HG02981 (cell line): ENCODE results near the gene SRGAP3.
A peak's percentile ranks its signal among the peaks of the same experiment; 100 is the strongest.

ENCODE experiments used
- ATAC-seq: cut with Tn5 transposase; IDR thresholded peaks from one replicate; pipeline ENCODE4 v1.9.1; 2021; ENCODE audit warnings: mild to moderate bottlenecking, moderate library complexity; ENCODE audit not compliant: unreplicated experiment

Gene SRGAP3

DNA sequence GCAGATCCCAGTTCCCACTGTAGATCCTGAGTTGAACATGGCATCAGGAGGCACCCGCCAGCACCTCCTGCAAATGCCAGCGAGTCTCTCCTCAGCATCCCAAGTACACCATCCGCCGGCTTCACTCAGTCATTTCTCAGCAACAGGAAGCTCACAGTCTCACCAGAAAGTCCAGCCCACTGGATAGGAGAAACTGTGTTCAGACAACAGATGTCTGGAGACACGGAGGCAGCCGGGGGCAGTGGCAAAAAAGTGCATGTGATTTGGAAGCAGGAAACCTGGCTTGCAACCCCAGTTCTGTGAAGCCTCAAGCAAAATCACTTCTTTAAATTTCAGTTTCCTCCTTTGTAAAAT, 68.7 kb downstream of the SRGAP3 start:
- no peak for ATAC-seq

DNA sequence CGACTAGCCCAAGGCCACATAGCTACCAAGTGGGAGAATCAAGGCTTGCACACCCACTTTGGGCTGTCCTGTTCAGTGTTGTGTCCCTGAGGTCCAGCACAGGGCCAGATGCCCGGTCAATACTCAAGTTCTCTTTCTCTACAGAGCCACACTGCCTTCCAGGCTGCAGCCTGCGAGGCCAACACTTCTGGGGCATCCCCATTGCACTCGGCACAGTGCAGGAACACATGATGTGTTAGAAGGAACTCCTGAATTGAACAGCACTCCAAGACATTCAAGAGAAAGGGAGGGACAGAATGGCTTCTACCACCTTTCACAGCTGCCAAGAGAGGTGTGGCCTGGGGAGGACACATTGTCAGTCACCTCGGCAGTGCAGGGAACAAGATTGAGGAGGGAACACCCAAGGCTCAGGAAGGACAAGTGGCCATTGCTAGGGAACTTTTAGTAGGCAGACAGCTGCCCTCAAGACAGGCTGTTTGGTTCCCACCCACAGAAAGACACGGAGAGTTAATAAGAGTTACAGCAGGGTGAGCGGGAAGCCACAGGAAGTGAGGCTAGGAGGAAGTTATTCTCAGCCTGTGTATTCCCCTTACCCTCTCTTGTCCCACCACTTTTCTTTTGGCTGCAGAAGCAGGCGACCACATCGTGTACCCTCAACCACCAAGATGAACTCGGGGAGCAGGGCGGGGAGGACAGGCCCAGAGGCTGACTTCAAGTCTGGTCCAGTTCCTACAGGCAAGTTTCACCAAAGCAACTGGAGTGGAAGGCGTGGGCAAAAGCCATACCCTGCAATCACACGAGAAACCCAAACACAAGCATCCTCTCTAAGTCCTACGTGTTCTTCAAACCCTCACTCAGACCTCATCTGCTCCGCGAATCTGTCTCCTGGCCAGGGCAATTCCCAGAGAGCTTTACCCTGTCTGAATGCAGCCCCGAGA, 69.4 kb downstream of the SRGAP3 start:
- ATAC-seq = peak; percentile 52

DNA sequence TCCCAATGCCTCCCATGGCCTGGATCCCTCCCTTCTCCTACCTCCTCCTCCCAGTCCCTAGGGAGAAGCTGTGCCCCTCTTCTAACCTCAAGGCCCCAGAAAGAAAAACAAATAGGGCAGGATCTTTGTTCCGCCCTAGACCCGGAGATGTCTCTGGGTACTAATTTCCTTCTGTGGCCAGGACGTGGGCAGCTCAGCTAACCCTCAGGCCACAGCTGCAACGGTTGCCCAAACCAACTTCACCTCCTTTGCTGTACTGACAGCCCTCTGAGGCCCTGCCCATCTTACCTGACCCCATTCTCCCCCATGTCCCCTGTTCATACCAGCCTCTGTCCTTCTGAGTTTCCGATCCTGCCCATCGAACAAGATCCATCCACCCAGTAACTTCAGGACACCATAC, 70.7 kb downstream of the SRGAP3 start:
- ATAC-seq = no peak

DNA sequence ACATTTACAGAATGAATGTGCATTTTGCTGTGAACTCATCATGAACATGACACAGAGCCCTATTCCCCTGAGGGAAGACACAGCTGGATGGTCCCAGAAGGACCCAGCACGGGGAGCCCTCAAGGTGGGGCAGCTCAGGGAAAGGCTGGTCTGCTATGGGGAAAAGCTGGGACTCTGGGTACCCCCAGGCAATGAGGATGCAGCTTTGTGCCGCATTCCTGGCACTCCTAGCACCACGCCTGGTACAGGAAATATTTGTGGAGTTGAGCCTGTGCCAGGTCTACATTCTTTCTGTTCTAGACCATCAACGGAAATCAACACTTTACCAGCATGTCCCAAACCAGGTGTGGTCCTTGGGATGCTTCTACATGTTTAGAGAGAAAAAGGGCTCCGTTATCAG, 74.0 kb downstream of the SRGAP3 start:
- no peak for ATAC-seq

DNA sequence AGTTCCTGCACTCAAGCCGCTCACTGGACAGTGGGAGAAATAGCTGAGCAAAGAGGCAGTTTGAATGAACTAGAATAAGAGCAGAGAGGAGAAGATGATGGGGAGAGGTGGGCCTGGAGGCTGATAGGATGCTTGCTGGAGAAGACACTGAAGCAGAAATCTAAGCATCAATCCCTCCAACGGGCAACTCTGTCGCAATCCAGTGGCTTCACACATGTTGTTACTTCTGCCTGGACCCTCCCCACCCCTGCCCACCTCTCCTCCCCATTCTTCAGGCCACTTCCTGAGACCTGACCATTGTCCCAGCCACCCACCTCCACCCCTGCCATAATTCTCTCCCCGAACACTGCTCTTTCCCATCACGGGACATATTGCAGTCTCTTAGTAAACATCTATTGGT, 76.0 kb downstream of the SRGAP3 start:
- no peak for ATAC-seq

DNA sequence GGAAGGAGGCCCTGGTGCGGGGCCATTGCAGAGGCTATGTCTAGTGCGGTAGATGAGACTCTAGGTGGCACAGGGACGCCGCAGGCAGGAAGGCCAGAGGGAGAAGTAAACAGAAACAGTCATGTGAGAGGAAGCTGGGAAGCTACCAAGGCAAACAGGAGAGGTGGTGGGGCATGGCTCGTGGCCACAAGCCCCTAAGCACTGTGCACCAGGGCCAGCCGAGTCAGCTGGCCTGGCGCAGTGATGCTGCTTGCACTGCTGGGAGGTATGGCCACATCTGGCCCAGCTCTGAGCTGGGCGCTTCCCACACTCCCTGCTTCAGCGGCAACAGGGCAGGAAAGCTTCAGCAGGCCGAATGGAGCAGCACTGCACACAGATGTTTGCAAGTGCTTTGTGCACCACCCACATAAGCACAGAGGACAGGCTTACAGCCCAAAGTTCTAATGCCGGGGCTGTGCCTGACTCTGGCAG, 76.6 kb downstream of the SRGAP3 start:
- no peak for ATAC-seq

DNA sequence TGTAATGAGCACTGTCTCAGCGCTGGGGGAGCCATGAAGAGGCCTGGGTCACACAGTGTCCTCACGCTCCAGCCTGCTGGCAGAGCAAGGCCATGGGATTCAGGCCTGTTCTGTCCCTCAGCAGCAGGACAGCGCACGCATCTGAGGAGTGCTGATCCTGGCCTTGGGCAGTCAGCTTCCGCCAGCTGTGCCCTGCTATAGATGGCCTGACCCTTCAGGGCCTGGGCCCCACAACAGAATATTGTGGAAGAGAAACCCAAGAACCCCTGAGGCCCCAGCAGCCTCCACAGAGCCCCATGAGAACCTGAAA, 78.6 kb downstream of the SRGAP3 start:
- no peak for ATAC-seq

DNA sequence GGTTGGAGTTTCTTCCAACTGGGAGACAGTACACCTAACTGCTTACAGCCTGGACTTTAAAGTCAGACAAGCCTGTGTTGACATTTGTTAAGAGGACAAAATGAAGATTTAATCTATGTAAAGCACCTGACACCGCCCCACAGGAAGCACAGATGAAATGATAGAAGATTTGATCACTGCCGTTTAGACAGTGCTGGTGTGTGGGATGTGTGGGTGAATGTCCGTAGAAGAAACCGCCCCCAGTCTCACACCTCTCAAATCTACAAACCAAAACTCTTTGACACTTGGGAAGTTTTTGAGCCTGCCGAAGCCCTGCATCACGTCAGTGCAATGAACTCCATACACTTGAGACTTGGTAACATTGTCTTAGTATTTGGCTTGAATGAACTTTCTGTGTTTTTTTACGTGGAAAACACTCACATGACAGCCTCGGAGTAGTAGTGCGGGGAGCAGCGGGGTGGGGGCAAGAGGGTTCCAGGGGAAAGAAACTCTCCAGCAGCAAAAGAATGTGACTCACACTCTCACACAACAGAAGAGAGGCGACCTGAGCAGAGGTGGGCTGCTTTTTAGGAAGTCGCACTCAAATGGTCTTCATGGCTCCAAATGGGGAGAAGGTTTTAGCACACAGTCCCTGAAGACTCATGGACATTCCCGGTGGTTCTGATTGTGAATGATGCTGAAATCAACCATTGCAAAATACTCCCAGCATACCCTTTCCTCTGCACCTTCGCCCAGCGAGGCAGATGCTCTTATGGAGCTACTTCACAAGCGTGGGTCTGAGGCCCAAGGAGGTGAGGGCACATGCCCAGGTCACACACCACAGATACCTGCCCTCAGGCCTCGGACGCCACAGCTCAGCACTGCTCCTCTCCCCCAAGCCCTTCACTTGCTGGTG, 79.2 kb downstream of the SRGAP3 start:
- no peak for ATAC-seq

DNA sequence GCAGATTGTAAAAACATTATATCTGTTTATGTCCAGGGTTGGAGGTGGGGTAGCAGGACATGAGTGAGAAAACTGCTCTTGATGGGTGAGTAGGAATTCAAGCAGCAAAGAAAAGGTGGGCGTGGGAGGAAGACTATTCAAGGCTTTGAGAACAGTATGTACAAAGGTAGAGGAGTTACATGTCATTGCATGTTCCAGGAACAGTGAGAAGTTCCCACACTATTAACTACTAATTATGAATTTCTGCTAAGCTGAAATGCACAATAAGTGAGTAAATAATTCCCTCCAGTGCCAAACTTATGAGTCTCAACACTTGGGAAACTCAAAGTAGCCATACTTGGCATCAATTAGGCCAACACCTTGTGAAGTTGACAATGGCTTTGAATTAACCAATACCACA, 80.1 kb downstream of the SRGAP3 start:
- ATAC-seq = no peak

DNA sequence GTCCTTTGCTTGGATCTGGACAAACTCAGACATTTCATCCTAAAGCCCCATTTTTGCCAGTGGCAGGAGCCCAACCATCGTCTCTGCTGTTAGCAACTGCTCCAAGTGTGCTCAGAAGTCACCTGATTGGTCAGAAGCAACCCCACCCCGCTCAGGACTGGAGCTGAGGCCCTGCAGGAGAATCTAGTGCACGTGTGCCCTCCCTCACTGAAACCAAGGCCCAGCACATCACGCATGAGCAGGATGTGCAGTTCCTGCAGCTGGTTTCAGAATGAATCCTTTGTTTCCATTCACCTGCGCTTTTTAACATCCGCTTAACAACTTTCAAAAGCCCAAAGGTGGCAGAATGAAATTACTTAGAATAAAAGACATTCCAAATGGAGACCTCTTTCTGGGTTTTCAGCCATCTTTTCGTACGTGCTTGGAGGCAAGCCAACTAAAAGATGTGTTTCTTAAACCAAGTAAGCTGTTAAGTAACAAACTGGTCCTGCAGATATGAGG, 81.2 kb downstream of the SRGAP3 start:
- ATAC-seq = peak; percentile 98

DNA sequence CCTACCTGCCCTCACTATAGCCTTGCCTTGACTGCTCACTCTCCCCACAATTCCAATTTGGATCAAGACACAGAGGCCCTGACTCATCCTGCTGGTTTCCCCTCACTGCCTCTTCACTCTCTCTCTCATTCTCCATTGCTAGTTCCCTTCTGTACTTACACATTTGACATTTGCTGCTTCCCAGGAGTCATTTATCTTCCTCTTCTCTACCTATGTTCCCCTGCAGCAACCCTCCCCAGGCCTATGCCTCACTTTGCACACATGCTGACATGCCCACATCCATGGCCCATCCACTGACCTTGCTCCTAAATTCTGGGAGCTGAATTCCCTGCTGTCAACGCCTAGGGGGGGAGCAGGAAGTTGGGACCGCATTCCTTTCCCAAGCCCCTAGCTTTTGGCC, 82.2 kb downstream of the SRGAP3 start:
- ATAC-seq = no peak

DNA sequence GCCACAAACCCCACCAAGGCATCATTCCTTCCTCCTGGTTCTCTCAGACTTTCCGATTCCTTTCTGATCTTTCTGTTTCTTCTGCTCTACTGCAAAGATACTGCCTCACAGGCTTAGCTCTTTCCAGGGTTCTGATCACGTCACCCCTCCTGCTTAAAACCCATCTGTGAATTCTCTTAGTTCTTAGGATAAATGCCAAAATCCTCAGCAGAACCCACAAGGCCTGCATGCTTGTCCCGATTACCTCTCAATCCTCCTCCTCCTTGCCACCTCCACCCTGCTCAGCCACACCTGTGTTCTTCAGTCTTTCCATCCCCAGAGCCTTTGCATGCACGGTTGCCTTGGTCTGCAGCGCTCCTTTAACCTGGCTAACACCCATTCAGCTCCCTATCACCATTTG, 84.0 kb downstream of the SRGAP3 start:
- no peak for ATAC-seq

DNA sequence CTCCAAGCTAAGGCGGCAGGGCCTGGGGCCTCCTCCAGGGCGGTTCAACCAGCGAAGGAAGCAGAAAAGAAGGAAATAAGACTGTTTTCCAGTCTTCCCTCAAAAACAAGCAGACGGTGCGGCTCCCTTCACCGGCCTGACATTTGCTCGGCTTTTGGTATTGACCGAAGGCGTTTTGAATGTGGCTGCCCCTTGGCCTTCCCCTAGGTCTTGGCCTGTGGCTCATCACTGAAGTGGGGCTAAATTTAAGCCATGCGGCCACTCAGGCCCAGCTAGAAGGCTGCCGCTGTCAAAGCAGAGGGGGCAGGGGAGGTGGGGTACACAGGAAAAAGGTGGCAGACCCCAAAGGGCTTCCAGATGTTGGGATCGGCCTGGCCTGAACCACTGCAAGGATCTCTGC, 86.2 kb downstream of the SRGAP3 start:
- ATAC-seq = no peak

DNA sequence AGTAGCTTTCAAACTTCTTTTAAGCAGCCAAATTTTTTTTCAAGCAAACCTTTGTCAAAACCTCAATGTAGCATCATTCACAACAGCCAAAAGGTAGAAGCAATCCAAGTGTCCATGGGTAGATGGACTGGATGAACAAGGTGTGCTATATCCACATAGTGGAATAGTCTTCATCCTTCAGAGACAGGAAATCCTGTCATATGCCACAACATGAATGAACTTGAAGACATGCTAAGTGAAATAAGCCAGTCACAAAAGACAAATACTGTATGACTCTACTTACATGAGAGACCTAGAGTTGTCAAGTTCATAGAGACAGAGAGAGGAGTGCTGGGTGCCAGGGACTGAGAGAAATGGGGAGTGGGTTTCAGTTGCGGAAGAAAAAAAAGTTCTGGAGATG, 87.6 kb downstream of the SRGAP3 start:
- no peak for ATAC-seq

DNA sequence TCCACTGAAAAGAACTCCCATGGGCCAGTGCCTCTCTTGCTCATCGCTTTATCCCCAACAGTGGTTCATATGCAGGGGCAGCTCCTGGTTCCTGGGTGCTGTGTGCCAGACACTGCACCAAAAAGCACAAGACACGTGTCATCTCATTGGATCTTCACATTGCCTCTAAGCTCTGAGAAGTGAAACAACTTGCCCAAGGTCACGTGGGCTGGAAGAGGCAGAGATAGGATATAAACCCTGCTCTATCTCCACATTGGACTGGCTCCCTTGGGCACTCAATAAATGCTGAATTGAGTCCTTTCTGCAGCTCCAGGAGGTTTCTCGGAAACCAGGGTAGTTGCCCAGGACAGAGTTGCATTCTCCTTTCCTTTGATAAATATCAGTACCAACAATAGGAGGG, 88.1 kb downstream of the SRGAP3 start:
- ATAC-seq = no peak

DNA sequence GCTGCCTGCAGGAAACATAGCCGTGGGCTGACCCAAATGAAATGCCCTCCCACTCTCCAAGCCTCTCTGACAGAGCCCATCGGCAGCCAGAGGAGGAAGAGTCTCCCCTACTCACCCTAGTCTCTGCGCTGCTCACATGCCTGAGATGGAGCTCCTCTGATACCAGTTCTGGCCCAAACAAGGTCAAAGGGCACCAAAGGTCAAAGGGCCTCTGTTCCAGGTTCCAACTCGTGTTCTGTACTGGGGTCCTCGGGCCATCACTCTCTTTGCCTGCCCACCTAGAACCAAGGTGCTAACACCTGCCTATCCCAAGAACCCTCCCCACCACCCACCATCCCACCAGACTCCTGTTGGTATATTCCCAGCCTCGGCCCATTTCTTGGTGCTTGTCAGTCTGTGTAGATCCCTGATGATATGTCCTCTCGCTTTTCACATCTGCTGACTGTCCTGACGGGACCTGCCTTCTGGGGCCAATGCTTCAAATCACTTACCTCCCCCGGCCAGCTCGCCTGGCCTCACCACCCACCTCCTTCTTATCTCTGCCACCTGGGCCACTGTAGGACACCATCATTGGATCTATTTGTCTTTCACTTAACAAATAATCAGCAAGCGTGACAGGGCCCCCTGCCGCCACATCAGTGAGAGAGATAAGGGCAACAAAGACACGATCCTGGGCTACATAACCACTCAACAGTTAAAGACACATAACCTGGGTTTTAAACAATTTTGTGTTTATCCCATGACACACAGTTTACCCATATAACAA, 90.4 kb downstream of the SRGAP3 start:
- ATAC-seq = no peak

DNA sequence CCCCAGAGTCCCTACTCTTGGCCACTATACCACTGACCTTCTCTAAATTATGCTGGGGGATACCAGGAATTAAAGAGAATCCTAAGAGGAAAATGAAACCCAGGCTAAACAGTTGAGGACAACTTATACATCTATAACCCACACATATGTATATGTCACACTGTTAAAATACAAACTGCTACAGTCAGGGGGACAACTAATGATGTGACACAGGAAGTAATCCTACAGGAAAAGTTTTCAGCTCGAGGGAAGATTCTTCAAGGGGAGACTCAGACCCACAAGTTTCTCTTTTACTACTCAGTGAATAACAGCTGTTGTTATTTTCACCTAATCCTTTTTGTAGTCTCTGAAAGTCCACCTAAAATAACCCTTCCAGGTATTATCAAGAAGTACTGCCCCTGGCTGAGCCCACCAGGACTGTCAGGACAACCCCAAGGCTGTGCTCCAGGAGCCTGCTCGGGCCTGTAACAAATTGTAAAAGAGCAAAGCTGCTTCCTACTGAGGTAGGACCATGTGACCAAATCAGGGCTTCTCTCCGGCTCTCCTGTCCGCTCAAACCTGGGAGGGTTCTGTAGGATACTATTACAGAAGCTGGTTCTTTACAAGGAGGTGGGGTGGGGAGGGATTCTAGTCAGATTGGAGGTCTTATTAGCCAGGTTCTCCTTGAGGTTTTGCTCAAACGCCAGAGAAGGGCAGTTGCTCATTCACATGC, 91.6 kb downstream of the SRGAP3 start:
- ATAC-seq = no peak

DNA sequence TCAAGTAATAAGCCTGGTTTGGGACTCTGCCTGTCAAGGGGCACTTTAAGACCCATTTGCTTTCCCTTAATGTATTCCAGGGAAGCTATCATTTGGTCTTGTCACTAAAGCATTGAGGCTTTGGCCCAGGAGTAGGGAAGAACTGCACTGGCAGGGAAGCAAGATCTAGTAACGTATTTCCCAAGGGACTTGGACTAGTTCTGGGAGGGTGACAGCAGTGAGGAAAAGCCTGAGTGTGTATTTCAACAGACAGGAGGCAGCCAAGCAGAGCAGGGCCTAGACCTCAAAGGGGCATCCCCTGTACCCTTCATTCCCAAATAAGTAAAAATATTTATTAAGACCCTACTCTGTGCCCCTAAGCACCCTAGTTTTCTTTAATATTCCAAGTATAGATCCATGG, 92.8 kb downstream of the SRGAP3 start:
- no peak for ATAC-seq

DNA sequence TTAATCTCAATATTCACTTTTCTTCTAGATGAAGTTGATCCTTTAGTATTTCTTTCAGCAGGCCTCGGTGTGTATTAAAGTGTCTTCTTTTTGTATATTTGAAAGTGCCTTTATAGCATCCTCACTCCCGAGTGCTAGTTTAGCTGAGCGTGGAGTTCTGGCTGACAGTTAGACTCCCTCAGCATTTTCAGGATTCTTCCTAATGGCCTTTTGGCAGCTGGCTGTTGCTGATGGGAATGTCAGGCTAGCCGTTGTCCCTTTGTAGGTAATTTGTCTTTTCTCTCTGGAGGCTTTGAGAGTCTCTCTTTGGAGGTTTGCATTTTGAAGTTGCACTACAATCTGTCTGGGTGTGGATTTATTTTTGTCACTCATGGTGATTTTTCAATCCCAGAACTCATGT, 94.4 kb downstream of the SRGAP3 start:
- no peak for ATAC-seq

DNA sequence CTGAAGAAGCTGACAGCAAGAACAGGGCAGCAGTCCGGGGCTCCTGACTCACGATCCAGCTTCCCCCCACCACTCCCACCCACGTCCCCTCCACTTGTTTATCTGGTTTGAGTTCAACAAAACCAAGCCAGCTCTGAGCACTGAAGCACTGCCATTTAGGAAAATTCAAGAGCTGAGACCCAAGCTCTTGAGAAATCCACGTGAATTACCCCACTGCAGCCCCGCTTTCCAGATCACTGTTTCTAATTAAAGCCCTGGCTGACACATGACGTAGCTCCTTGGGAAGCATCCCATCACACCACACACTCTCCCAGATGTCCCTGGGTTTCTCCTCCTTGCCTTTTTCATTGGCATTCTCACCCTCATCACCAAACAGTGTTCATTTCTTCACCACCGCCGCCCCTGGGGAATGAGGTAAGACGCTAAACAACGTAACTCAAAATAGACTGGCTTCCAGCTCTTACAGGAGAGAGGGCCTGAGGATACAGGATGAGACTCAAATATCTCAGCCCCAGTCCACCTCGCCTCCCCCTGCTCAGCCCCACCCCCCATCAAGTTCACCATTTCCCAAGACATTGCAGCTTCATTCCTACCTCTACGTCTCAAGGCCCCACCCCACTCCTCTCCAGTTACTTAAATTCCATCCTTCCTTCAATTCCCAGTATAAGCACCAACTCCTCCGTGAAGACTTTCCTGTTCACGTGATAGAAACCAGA, 95.4 kb downstream of the SRGAP3 start:
- ATAC-seq = no peak
